AG09309 (cell line): ENCODE results near the gene GREB1.

ENCODE experiments used
- DNase-seq: peaks from one replicate; pipeline ENCODE4 v3.0.0-alpha.2; 2010; ENCODE audit warnings: low read depth
- H3K4me3 ChIP-seq: 2 replicates; pipeline ENCODE4 v1.5.1; 2011; ENCODE audit warnings: mild to moderate bottlenecking, low read depth, low read length, moderate library complexity; ENCODE audit not compliant: control insufficient read depth
- TF ChIP-seq, protein P1 (sequence below): IDR thresholded peaks from 2 replicates; pipeline ENCODE4 v1.5.1; 2011; ENCODE audit warnings: mild to moderate bottlenecking, low read depth, low read length, inconsistent platforms; ENCODE audit not compliant: insufficient read depth, control insufficient read depth; ENCODE audit errors: missing control alignments

Gene GREB1

DNA sequence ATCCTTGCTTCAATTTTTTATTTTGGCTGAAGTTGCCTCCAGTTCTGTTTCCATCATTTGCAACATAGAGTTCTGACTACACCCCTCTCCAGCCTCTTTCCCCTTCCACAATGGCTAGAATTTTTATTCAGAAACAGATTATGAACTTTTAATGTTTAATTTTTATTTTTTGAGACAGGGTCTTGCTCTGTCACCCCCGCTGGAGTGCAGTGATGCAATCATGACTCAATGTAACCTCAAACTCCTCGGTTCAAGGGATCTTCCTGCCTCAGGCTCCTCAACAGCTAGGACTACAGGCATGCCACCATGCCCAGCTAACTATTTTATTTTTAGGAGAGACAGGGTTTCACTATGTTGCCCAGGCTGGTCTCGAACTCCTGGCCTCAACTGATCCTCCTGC is 133.3 kb downstream of the GREB1 start:
- H3K4me3 ChIP-seq: no peak overlapping the region
- TF ChIP-seq, protein P1, sequence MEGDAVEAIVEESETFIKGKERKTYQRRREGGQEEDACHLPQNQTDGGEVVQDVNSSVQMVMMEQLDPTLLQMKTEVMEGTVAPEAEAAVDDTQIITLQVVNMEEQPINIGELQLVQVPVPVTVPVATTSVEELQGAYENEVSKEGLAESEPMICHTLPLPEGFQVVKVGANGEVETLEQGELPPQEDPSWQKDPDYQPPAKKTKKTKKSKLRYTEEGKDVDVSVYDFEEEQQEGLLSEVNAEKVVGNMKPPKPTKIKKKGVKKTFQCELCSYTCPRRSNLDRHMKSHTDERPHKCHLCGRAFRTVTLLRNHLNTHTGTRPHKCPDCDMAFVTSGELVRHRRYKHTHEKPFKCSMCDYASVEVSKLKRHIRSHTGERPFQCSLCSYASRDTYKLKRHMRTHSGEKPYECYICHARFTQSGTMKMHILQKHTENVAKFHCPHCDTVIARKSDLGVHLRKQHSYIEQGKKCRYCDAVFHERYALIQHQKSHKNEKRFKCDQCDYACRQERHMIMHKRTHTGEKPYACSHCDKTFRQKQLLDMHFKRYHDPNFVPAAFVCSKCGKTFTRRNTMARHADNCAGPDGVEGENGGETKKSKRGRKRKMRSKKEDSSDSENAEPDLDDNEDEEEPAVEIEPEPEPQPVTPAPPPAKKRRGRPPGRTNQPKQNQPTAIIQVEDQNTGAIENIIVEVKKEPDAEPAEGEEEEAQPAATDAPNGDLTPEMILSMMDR: no peak
- no peak for DNase-seq

DNA sequence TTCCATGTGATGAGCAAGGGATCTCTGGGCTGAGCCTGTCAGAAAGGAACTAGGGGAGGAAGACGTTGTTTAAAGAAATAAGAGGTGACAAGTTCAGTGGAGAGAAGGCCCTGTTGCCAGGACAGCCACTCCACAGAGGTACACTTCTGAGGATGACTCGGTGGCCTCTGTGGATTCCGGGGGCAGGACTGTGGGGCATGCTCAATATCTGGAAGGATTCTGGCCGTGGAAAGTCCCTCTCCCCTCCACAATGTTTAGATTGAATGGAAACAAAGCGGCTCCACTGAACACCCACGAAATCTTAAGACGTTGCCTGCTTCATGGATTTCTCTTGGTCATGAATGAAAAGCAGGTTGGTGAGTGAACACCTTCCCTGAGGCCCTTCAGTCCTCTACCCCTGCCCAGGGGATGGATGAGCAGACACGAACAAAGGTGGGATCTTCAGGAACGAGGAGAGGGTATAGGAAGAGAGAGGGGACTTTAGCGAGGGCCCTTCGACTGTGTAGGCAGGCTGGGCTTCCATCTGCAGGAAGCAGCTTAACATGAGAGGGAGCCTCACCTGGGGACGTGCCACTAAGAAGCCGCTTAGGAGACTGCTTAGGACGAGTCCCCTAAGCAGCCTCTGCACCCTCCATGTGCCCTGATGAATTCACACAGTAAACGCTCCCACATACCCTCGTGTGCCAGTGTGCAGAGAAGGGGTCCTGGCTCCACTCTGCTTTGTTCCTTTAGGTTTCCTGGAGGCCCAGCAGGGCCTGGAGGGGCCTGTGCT is 134.2 kb downstream of the GREB1 start:
- no peak for DNase-seq
- no peak overlapping the region for H3K4me3 ChIP-seq
- TF ChIP-seq, protein P1: no peak

DNA sequence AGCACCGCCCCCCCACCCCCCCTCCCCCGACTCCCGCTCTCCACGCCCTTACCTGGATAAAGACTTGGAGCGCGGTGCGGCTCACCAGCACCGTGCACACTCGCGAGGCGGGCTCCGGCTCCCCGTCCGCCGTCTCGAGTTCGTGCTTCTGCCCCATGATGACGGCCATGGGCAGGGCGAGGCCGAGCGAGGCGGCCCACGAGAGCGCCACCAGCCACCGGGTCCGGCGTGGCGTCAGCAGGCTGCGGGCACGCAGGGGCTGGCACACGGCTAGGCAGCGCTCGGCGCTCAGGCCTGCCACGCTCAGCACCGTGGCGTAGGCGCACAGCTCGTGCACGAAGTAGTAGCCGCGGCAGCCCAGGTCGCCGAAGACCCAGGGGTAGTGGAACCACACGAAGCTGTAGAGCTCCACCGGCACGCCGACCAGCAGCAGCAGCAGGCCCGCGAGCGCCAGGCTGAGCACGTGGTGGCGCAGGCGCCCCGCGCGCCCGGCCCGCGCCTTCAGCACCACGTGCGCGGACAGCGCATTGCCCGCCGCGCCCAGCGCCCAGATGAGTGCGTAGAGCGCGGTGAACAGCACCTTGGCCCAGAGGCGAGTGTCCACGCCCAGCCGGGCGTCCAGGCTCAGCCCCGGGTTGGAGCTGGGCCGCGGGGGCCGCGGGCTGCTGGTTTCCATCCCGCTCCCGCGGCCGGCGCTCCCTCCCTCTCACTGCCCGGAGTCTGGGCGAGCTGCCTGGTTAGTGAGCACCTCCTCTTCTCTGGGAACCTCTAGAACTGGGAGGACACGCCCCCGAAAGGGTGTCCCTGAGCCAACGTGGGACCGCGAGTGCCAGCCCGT is 135.8 kb downstream of the GREB1 start, which contains the start of gene NTSR2:
TSS of gene NTSR2 (minus strand) at position 742 of the 838 bp plus-strand sequence. CDS start at position 676, 66 bp downstream.
- no peak for DNase-seq
- TF ChIP-seq, protein P1: no peak
- H3K4me3 ChIP-seq: no peak within 1 kb of the TSS

GRCh38 chr2:11672407-11672806 is 138.6 kb downstream of the GREB1 start:
- H3K4me3 ChIP-seq: no peak overlapping the region
- DNase-seq: no peak
- TF ChIP-seq, protein P1: no peak

DNA sequence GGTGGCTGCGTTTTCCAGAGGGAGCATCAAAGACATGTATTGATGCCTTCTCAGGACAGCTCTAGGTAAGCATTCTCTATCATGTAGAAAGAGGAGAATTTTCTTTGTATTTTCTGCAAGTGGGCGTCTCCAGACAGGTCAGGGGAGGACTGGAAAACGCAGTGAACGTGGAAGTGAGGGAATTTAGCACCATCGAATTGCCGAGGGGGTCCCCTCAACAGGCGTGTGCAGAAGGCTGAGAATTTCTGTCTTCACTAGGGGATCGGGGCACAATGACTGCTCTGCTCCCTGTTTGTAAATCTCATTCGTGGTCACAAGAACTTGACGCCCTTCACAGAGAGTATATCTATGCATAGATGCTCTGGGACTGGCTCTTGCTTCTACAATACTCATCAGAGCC is 141.1 kb downstream of the GREB1 start:
- TF ChIP-seq, protein P1: no peak
- DNase-seq: no peak
- H3K4me3 ChIP-seq: no peak overlapping the region

DNA sequence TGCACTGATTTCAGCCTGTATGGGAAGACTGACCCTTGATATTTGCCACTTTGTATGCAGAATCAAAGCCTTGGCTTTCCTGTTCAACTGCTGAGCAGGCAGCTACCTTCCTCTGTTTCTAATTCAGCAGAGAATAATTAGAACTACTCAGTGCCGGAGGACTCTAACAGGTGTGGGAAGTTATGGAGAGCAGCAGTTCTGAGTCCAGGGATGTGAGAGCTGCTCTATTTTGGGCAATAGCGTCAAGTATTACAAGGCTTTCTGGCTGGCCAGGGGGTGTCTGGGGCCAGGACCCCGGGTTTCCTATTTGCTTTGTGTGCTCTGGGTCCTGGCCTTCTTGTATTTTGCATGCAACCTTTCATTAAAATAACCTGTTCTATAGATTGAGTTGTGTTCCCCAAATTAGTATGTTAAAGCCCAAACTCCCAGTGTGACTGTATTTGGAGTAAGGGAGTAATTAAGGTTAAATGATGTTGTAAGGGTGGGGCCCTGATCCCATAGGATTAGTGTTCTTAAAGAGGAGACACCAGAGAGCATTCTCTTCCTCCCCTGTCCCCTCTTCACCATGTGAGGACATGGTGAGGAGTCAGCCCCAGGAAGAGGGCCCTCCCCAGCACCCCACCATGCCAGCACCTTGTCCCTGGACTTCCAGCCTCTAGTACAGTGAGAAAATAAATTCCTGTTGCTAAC is 141.7 kb downstream of the GREB1 start:
- no peak for DNase-seq
- TF ChIP-seq, protein P1: no peak
- H3K4me3 ChIP-seq: no peak overlapping the region
